Measurements from ENCODE around the gene WDSUB1. TPM values are rescaled to one million over a fixed set of nuclear protein-coding genes. Genes with fewer than 3 reads are reported as not detected.

The WDSUB1 gene
- polyA plus RNA-seq, 3 donors: 6.0 to 6.3 (median 6.0) TPM

- H3K27ac ChIP-seq (ENCODE audit: low read depth, low read length): no peak overlapping the region
- 46 to 58% (median 56%) methylated on average over 3 of the region's 3 CpGs for WGBS, 3 donors
Observed at GRCh38 chr2:159227467-159227866, 59.0 kb downstream of the WDSUB1 start.

GRCh38 chr2:159226608-159227385, 59.7 kb downstream of the WDSUB1 start:
- no peak overlapping the region for H3K27ac ChIP-seq (ENCODE audit: low read depth, low read length)

GRCh38 chr2:159226059-159226461, 60.4 kb downstream of the WDSUB1 start:
- no peak overlapping the region for H3K27ac ChIP-seq (ENCODE audit: low read depth, low read length)
- 44 to 58% (median 51%) methylated on average over 5 of the region's 5 CpGs for WGBS, 3 donors

GRCh38 chr2:159225025-159226016, 61.2 kb downstream of the WDSUB1 start:
- no peak overlapping the region for H3K27ac ChIP-seq (ENCODE audit: low read depth, low read length)
- whole genome bisulfite sequencing, 3 donors: 77 to 87% (median 78%) methylated on average over 26 of the region's 26 CpGs

- no peak overlapping the region for H3K27ac ChIP-seq (ENCODE audit: low read depth, low read length)
- 94 to 97% (median 96%) methylated on average over 17 of the region's 17 CpGs for WGBS, 3 donors
Observed at GRCh38 chr2:159224061-159224813, 62.3 kb downstream of the WDSUB1 start.

GRCh38 chr2:159219394-159219998, 67.0 kb downstream of the WDSUB1 start:
- 93 to 95% (median 94%) methylated on average over 8 of the region's 8 CpGs for WGBS, 3 donors
- H3K27ac ChIP-seq (ENCODE audit: low read depth, low read length): no peak overlapping the region

GRCh38 chr2:159218389-159218788, 68.1 kb downstream of the WDSUB1 start:
- WGBS, 3 donors: 95 to 98% (median 96%) methylated on average over 6 of the region's 6 CpGs
- H3K27ac ChIP-seq (ENCODE audit: low read depth, low read length): no peak overlapping the region

GRCh38 chr2:159217676-159218075, 68.8 kb downstream of the WDSUB1 start:
- WGBS, 3 donors: 77 to 86% (median 82%) methylated on average over 5 of the region's 5 CpGs
- H3K27ac ChIP-seq (ENCODE audit: low read depth, low read length): no peak overlapping the region

- 90 to 96% (median 96%) methylated on average over 7 of the region's 7 CpGs for WGBS, 3 donors
Observed at GRCh38 chr2:159215116-159215515, 71.4 kb downstream of the WDSUB1 start.

GRCh38 chr2:159214325-159214865, 72.1 kb downstream of the WDSUB1 start:
- H3K27ac ChIP-seq (ENCODE audit: low read depth, low read length): no peak overlapping the region
- WGBS, 3 donors: 82 to 98% (median 93%) methylated on average over 3 of the region's 3 CpGs

More at GRCh38 chr2:159215116-159215515, 71.4 kb downstream of the WDSUB1 start:
- no peak overlapping the region for H3K27ac ChIP-seq (ENCODE audit: low read depth, low read length)

GRCh38 chr2:159213296-159213695, 73.2 kb downstream of the WDSUB1 start:
- 94 to 97% (median 96%) methylated on average over 5 of the region's 5 CpGs for WGBS, 3 donors
- H3K27ac ChIP-seq (ENCODE audit: low read depth, low read length): no peak overlapping the region

- H3K27ac ChIP-seq (ENCODE audit: low read depth, low read length): no peak overlapping the region
- 73 to 85% (median 82%) methylated on average over 14 of the region's 14 CpGs for WGBS, 3 donors
Observed at GRCh38 chr2:159211447-159212396, 74.8 kb downstream of the WDSUB1 start.

GRCh38 chr2:159209341-159210306, 76.9 kb downstream of the WDSUB1 start:
- no peak overlapping the region for H3K27ac ChIP-seq (ENCODE audit: low read depth, low read length)
- 89 to 92% (median 90%) methylated on average over 15 of the region's 15 CpGs for WGBS, 3 donors

GRCh38 chr2:159208438-159208837, 78.1 kb downstream of the WDSUB1 start:
- H3K27ac ChIP-seq (ENCODE audit: low read depth, low read length): no peak overlapping the region
- WGBS, 3 donors: 87 to 92% (median 87%) methylated on average over 5 of the region's 5 CpGs

- H3K27ac ChIP-seq (ENCODE audit: low read depth, low read length): no peak overlapping the region
- WGBS, 3 donors: 61 to 92% (median 91%) methylated on average over 6 of the region's 6 CpGs
Observed at GRCh38 chr2:159206736-159207380, 79.6 kb downstream of the WDSUB1 start.
